GM19324 (cell line): Measurements from ENCODE around the gene CRISPLD2.
"Not testable (repeated sequence)": the region's sequence is repeated elsewhere in the genome, so short reads cannot be mapped to it uniquely, and the experiment has no call there.

Experiments
- ATAC-seq: cut with Tn5 transposase; IDR thresholded peaks from one replicate; pipeline ENCODE4 v1.9.1; 2021; ENCODE audit warnings: mild to moderate bottlenecking, moderate library complexity; ENCODE audit not compliant: unreplicated experiment, low FRiP score

CRISPLD2 gene

GRCh38 chr16:84926462-84926861 lies 106.7 kb downstream of the CRISPLD2 start:
- no peak for ATAC-seq

- no peak for ATAC-seq
These were observed 108.1 kb downstream of the CRISPLD2 start for GRCh38 chr16:84927621-84928591.

DNA sequence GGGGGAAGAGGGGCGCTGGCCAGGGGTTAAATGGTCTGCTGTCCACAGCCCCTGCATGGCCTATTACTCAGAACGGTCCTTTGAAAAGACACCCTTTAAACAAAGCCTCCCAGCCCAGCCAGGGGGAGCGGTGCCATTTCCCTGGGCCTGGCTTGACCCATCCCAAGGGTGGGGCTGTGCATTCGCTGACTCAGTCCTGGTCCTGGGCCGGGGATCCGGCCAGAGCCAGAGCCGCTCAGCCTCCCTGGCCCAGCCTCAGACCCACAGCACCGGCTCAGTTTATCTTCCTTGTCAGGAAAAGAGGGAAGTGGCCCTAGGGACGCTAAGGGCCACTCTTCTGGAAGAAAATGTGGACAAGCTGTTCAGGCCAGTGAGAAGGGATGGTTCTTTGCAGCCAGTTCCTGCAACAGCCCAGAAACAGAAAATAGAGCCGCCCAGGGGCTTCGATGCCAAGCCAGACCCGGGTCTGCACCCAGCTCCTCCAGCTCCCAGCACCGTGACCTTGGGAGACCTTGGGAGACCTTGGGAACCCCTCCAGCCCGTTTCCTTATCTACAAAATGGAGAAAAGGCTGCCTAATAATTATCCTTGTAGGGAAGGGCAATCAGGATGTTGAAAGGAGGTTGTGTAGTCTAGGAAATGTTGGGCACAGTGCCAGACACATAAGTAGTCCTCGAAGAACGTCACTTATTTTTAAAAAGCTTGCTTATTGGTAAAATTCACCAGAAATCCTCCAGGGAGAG lies 109.1 kb downstream of the CRISPLD2 start:
- ATAC-seq, result no peak

DNA sequence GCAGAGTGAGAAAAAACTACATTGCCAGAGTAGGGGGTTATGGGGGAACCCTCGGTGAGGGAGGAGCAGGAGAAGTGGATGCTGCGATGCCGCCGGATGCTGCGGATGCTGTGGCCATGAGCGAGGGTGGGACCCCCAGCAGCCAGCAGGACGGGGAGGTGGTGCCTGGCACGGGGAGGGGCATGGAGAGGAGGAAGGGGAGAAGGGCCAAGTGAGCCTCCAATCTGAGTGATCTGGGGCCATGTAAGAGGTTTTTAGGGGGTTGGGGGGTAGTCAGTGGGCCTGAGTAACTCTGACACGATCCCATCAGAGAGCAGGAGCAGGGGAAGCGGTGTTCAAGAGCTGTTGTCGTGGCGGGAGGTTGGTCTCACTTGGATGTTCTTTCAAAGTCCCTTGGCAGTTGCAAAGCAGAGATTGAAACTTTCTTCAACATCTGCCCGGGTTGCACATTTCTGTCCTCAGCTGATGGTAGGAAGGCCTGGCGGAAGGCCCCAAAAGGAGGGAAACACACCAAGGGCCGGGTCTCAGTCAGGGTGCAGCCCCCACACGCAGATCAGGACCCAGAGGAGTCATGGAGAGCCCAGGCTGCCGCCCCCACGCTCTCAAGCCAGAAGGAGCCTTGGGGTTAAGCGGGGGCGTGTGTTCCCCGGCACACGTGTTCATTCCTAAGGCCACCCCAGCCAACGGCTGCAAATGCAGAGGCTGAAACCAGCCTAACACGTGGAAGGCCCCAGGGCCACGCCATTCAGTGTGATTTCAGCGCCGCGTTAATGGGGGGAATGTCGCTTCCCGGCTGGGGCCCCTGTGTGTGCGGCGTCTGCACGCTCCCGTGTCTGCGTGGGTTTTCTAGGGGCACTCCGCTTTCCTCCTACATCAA lies 109.9 kb downstream of the CRISPLD2 start:
- ATAC-seq, result no peak

DNA sequence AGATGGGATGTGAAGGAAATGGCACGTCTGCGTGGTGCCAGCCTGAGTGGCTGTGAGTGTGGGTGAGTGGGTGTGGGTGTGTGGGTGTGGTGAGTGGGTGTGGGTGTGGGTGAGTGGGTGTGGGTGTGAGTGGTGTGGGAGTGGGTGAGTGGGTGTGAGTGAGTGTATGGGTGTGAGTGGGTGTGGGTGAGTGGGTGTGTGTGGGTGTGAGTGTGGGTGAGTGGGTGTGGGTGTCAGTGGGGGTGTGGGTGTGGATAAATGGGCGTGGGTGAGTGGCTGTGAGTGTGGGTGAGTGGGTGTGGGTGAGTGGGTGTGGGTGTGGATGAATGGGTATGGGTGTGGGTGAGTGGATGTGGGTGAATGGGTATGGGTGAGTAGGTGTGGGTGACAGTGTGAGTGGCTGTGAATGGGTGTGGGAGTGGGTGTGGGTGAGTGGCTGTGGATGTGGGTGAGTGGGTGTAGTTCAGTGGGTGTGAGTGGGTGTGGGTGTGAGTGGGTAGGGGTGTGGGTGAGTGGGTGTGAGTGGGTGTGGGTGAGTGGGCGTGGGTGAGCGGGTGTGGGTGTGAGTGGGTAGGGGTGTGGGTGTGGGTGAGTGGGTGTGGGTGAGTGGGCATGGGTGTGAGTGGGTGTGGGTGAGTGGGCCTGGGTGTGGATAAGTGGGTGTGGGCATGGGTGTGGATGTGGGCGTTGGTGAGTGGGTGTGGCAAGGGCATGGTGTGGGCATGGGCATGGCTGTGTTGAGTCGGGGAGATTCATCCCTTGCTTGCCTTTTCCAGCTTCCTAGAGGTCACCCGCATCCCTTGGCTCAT lies 110.7 kb downstream of the CRISPLD2 start:
- ATAC-seq, result no peak

DNA sequence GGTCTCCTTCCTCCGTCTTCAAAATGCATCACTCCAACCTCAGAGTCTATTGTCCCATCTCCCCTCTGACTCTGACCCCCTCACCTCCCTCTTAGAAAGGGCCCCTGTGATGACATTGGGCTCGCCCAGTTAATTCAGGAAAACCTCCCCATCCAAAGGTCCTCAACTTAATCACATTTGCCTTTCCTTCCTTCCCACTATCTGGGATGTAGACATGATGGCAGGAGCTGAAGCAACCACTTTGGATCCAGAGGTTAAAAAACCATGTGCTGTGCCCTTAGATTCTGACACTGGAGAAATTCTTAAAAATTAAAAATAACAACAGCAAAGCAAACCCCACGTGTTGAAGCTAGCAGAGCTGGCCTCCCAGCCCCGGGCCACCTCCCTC lies 111.3 kb downstream of the CRISPLD2 start:
- no peak for ATAC-seq

- no peak for ATAC-seq
These were observed 111.7 kb downstream of the CRISPLD2 start for GRCh38 chr16:84931506-84931905.

DNA sequence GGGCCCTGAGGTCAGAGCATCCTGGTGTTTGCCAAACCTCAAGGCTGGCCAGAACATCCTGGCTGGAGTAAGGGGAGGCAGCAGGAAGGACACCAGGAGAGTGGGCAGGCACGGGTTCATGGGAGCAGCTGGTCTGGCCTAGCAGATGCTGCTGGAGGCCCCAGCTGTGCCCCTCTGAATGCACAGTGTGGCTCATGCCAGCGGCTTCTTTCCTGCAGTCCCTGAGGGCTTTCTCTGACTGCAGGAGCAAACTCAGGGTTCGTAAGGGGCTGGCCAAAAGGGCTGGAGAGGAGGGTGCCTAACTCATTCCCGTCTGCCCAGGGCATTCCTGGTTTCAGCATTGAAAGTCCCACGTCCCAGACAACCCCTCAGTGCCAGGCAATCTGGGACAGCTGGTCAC lies 112.9 kb downstream of the CRISPLD2 start:
- ATAC-seq, result no peak

- no peak for ATAC-seq
These were observed 114.2 kb downstream of the CRISPLD2 start for GRCh38 chr16:84933774-84934631.

DNA sequence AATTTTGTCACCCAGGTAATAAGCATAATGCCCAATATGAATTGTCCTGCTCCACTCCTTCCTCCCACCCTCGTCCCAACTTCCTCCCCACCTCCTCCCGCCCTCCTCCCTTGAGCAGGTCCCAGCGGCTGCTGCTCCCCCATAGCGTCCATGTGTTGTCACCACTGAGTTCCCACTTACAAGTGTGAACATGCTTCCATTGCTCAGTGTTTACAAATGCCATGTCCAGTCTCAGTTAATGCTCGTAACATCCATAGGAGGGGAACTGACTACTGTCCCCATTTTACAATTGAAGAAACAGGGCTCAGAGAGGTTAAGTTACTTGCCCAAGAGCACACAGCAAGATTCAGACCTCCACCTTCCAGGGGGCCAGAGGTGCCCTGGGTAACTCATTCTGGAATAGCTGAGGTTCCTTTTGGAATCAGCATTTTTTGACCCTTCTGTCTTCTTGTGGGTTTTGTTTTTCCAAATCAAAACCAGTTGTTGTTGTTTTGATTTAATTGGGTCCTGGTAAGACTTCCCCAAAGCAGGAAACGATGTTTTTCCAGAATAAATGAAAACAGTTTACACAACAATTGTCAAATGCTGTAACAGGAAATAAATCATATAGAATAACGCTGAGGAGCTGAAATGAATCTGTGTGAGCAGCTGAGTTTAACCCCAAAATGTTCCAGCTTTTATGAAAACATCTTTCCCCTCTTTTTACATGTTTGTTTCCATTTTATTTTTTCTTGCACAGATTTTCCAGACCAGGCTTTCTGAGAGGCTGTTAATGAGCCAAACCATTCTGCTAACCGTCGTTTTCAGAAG lies 117.6 kb downstream of the CRISPLD2 start:
- ATAC-seq, result no peak

DNA sequence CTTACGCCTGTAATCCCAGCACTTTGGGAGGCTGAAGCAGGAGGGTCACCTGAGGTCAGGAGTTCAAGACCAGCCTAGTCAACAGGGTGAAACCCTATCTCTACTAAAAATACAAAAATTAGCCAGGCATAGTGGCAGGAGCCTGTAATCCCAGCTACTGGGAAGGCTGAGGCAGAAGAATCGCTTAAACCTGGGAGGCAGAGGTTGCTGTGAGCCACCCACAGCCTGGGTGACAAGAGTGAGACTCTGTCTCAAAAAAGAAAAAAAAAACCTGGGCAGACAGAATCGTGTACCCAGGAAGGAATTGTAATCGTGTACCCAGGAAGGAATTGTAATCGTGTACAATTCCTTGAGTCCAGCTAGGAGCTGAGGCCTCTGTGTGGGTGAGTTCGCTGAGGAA lies 118.8 kb downstream of the CRISPLD2 start:
- not testable (repeated sequence) for ATAC-seq

- no peak for ATAC-seq
These were observed 121.1 kb downstream of the CRISPLD2 start for GRCh38 chr16:84940670-84941551.

GRCh38 chr16:84941921-84942320 lies 122.1 kb downstream of the CRISPLD2 start:
- ATAC-seq, result no peak

DNA sequence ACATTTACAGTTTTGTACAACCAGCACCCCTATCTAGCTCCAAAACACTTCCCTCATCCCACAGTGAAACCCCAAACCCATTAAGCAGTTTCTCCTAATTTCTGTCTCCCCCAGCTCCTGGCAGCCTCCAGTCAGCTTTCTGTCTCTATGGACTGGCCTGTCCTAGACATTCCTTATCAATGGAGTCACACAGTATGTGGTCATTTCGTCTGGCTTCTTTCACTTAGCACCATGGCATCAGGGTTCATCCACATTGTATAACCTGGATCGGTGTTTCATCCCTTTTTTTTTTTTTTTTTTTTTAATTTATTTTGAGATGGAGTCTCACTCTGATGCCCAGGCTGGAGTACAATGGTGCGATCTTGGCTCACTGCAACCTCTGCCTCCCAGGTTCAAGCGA lies 123.0 kb downstream of the CRISPLD2 start:
- ATAC-seq, result no peak

DNA sequence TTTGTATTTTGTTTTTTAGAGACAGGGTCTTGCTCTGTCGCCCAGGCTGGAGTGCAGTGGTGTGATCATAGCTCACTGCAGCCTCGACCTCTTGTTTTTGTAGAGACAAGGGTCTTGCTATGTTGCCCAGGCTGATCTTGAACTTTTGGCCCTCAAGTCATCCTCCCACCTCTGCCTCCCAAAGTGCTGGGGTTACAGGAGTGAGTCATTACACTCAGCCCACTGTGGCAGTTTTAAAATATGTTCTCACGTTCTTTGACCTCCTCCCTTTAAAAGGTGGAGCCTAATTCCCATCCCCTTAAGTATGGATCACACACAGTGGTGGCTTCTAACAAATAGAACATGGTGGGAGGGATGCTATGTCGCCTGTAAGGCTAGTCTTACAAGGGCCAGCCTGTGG lies 123.8 kb downstream of the CRISPLD2 start:
- no peak for ATAC-seq

DNA sequence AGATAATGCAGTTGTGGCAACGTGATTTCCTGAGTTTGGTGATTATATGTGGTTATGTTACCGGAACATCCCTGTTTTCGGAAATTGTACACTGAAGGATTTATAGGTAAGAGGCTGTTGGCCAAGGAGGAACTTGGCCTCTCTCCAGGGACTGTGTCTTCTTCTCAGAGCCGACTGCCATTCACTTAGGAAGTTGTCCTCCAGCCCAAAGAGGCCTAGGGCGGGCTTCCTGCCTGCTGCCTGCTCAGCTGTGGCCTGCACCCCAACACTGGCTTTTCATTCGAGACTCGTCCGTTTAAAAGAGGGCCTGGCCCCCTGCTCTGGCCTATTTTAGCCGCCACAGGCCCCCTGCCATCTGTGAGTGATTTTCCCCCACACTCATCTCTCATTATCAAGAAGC lies 127.2 kb downstream of the CRISPLD2 start:
- no peak for ATAC-seq
